HL-60 (cell line): ENCODE results near the gene USP6.

ENCODE experiments used
- DNase-seq, 2 experiments: peaks; one replicate each; pipeline ENCODE4 v3.0.0-alpha.2; 2010 to 2020; ENCODE audit warnings: low read depth in 1 of 2, low spot score in 1 of 2
- H3K27ac ChIP-seq: fragments of 250-450 bp; sonication (Bioruptor Pico); replicated peaks from 2 replicates; pipeline ENCODE4 v1.5.1; 2020; ENCODE audit warnings: mild to moderate bottlenecking, moderate library complexity
- H3K27me3 ChIP-seq: fragments of 250-450 bp; sonication (Bioruptor Pico); 2 replicates; pipeline ENCODE4 v1.5.1; 2021; ENCODE audit warnings: mild to moderate bottlenecking, moderate library complexity; ENCODE audit not compliant: insufficient read depth, poor library complexity, severe bottlenecking
- H3K4me3 ChIP-seq: replicated peaks from 2 replicates; pipeline ENCODE4 v1.5.1; 2011; ENCODE audit warnings: mild to moderate bottlenecking, control low read depth, low read length; ENCODE audit not compliant: insufficient read depth
- CTCF ChIP-seq: IDR thresholded peaks from one replicate; pipeline ENCODE4 v1.5.1; 2011; ENCODE audit warnings: low read length, control low read depth, inconsistent platforms; ENCODE audit not compliant: insufficient read depth
- GABPA ChIP-seq: IDR thresholded peaks from 2 replicates; pipeline ENCODE4 v1.6.1; 2012; ENCODE audit warnings: low read depth
- POLR2AphosphoS5 ChIP-seq: IDR thresholded peaks from 2 replicates; pipeline ENCODE4 v1.6.1; 2012; ENCODE audit warnings: low read depth
- SPI1 ChIP-seq: IDR thresholded peaks from 2 replicates; pipeline ENCODE4 v1.6.1; 2012; ENCODE audit warnings: low read depth, mild to moderate bottlenecking, borderline replicate concordance
- TF ChIP-seq, protein P1 (sequence below): IDR thresholded peaks from 2 replicates; pipeline ENCODE4 v1.6.1; 2012; ENCODE audit warnings: low read depth; ENCODE audit not compliant: insufficient replicate concordance

The USP6 gene

DNA sequence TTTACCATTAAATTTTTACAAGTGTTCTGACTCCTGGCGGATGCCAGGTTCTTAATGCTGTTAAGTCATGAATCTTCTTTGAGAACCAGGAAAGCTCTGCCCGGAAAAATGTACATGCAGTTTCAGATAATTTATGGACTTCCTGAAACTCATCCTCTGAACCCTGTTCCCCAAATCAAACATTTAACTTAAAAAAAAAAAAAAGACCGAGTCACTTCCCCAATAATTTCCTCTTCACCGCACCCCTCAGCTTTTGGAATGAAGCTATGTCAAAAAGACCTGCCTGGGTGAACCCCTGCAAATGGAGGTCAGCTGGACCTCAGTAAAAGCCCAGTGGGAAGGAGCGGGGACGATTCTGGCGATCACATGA, 19.1 kb upstream of the USP6 start:
- H3K4me3 ChIP-seq, result no peak overlapping the region

GRCh38 chr17:5097101-5097834, 18.6 kb upstream of the USP6 start:
- TF ChIP-seq, protein P1, sequence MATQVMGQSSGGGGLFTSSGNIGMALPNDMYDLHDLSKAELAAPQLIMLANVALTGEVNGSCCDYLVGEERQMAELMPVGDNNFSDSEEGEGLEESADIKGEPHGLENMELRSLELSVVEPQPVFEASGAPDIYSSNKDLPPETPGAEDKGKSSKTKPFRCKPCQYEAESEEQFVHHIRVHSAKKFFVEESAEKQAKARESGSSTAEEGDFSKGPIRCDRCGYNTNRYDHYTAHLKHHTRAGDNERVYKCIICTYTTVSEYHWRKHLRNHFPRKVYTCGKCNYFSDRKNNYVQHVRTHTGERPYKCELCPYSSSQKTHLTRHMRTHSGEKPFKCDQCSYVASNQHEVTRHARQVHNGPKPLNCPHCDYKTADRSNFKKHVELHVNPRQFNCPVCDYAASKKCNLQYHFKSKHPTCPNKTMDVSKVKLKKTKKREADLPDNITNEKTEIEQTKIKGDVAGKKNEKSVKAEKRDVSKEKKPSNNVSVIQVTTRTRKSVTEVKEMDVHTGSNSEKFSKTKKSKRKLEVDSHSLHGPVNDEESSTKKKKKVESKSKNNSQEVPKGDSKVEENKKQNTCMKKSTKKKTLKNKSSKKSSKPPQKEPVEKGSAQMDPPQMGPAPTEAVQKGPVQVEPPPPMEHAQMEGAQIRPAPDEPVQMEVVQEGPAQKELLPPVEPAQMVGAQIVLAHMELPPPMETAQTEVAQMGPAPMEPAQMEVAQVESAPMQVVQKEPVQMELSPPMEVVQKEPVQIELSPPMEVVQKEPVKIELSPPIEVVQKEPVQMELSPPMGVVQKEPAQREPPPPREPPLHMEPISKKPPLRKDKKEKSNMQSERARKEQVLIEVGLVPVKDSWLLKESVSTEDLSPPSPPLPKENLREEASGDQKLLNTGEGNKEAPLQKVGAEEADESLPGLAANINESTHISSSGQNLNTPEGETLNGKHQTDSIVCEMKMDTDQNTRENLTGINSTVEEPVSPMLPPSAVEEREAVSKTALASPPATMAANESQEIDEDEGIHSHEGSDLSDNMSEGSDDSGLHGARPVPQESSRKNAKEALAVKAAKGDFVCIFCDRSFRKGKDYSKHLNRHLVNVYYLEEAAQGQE, result no peak
- TF ChIP-seq CTCF (no peak), POLR2AphosphoS5 (no peak), SPI1 (no peak), GABPA (no peak)
- H3K27ac ChIP-seq, result no peak overlapping the region
- H3K27me3 ChIP-seq, result no peaks in the 10 kb centered on the region
- no peak for DNase-seq
- no peak overlapping the region for H3K4me3 ChIP-seq

More for the DNA sequence above, 19.1 kb upstream of the USP6 start:
- Histone ChIP-seq H3K27ac (no peak overlapping the region), H3K27me3 (no peaks in the 10 kb centered on the region)
- no peak for DNase-seq
- TF ChIP-seq CTCF, result no peak
- TF ChIP-seq SPI1, result no peak
- no peak for TF ChIP-seq POLR2AphosphoS5
- TF ChIP-seq, protein P1, result no peak

GRCh38 chr17:5099271-5099670, 16.6 kb upstream of the USP6 start:
- TF ChIP-seq GABPA, result no peak
- no peak for TF ChIP-seq SPI1
- TF ChIP-seq POLR2AphosphoS5, result no peak
- no peak for TF ChIP-seq CTCF
- TF ChIP-seq, protein P1, result no peak
- DNase-seq, result no peak
- no peak overlapping the region for H3K4me3 ChIP-seq
- H3K27me3 ChIP-seq, result no peaks in the 10 kb centered on the region
- no peak overlapping the region for H3K27ac ChIP-seq
